Stomach (tissue), 4 donors: ENCODE measurements around the gene LRMDA.

ENCODE experiments used
- EP300 ChIP-seq: sonication (generic); formaldehyde crosslinking; IDR thresholded peaks from one replicate; pipeline ENCODE4 v1.6.1; 2017; ENCODE audit warnings: antibody characterized with exemption
- POLR2A ChIP-seq, 4 donors: fragments of 450-650 bp; IDR thresholded peaks; one replicate each; pipeline ENCODE4 v1.6.1; 2016; ENCODE audit warnings: antibody characterized with exemption in 4 of 4, control low read depth in 2 of 4, mild to moderate bottlenecking in 1 of 4, moderate library complexity in 1 of 4
- POLR2AphosphoS5 ChIP-seq, 3 donors: sonication (generic); formaldehyde crosslinking; IDR thresholded peaks; one replicate each; pipeline ENCODE4 v1.6.1; 2016; ENCODE audit warnings: antibody characterized with exemption in 3 of 3
- TF ChIP-seq, protein P1 (sequence below), 7 experiments: fragments of 450-650 bp in 4 of 7; fragments of 200-600 bp in 3 of 7; sonication (generic) in 3 of 7; IDR thresholded peaks; one replicate each; pipeline ENCODE4 v1.5.1; 2016 to 2019; ENCODE audit warnings: antibody characterized with exemption in 7 of 7, control low read depth in 2 of 7, mild to moderate bottlenecking in 1 of 7

GRCh38 chr10:75959209-75959608 lies 527.8 kb downstream of the LRMDA start:
- TF ChIP-seq, protein P1, sequence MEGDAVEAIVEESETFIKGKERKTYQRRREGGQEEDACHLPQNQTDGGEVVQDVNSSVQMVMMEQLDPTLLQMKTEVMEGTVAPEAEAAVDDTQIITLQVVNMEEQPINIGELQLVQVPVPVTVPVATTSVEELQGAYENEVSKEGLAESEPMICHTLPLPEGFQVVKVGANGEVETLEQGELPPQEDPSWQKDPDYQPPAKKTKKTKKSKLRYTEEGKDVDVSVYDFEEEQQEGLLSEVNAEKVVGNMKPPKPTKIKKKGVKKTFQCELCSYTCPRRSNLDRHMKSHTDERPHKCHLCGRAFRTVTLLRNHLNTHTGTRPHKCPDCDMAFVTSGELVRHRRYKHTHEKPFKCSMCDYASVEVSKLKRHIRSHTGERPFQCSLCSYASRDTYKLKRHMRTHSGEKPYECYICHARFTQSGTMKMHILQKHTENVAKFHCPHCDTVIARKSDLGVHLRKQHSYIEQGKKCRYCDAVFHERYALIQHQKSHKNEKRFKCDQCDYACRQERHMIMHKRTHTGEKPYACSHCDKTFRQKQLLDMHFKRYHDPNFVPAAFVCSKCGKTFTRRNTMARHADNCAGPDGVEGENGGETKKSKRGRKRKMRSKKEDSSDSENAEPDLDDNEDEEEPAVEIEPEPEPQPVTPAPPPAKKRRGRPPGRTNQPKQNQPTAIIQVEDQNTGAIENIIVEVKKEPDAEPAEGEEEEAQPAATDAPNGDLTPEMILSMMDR (IDR thresholded peaks at IDR 0.05): no peak
- TF ChIP-seq POLR2A (IDR thresholded peaks at IDR 0.05): no peak
- TF ChIP-seq EP300: no peak
- TF ChIP-seq POLR2AphosphoS5 (IDR thresholded peaks at IDR 0.05): no peak
